HEK293 (cell line): Measurements from ENCODE around the gene FOLR1.
"Not testable (repeated sequence)": the region's sequence is repeated elsewhere in the genome, so short reads cannot be mapped to it uniquely, and the experiment has no call there.

Experiments
- CTCF ChIA-PET: fragments of 350-600 bp; formaldehyde crosslinking; extraction: SDS; loops from one replicate; lab custom pipeline; 2021; ENCODE audit warnings: antibody characterized with exemption; lab: Yijun Ruan, JAX
- POLR2A ChIA-PET: fragments of 300-600 bp; formaldehyde crosslinking; extraction: SDS; loops from one replicate; lab custom pipeline; 2020; ENCODE audit warnings: antibody characterized with exemption, inconsistent platforms; lab: Yijun Ruan, JAX
- H3K27ac ChIP-seq: fragments of 200-500 bp; sonication (Bioruptor generic); 2 replicates; pipeline ENCODE4 v1.5.1; 2014; ENCODE audit warnings: low read depth, low read length, control low read depth, inconsistent platforms; ENCODE audit errors: extremely low read depth
- H3K36me3 ChIP-seq, 2 experiments: fragments of 200-500 bp in 1 of 2; sonication (Bioruptor generic) in 1 of 2; 1 replicate in 1 of 2; 2 replicates in 1 of 2; pipeline ENCODE4 v1.5.1; 2014 to 2017; ENCODE audit warnings: inconsistent platforms in 2 of 2, low read length in 2 of 2; ENCODE audit not compliant: control insufficient read depth in 2 of 2, insufficient read depth in 1 of 2
- H3K4me1 ChIP-seq: fragments of 200-500 bp; sonication (Bioruptor generic); 2 replicates; pipeline ENCODE4 v1.5.1; 2014; ENCODE audit warnings: mild to moderate bottlenecking, low read length, inconsistent platforms; ENCODE audit not compliant: control insufficient read depth, insufficient read depth
- H3K4me3 ChIP-seq: 2 replicates; pipeline ENCODE4 v1.5.1; 2011; ENCODE audit warnings: low read depth, mild to moderate bottlenecking, control low read depth, low read length, moderate library complexity
- H3K9me3 ChIP-seq: fragments of 200-500 bp; sonication (Bioruptor generic); 2 replicates; pipeline ENCODE4 v1.5.1; 2014; ENCODE audit warnings: low read depth, low read length, inconsistent platforms; ENCODE audit not compliant: control insufficient read depth, insufficient read depth
- AEBP2 ChIP-seq: fragments of 450-650 bp; formaldehyde crosslinking; IDR thresholded peaks from 2 replicates; pipeline ENCODE4 v1.5.1; 2016; ENCODE audit warnings: missing biosample characterization, missing genetic modification characterization, borderline replicate concordance
- ATF2 ChIP-seq: fragments of 450-650 bp; formaldehyde crosslinking; IDR thresholded peaks from 2 replicates; pipeline ENCODE4 v1.5.1; 2016; ENCODE audit warnings: missing biosample characterization, missing genetic modification characterization, low read depth
- HOXA7 ChIP-seq: sonication (generic); formaldehyde crosslinking; IDR thresholded peaks from 2 replicates; pipeline ENCODE4 v1.8.1; 2022; ENCODE audit warnings: missing genetic modification reagents, borderline replicate concordance
- KLF8 ChIP-seq: fragments of 450-650 bp; formaldehyde crosslinking; IDR thresholded peaks from 2 replicates; pipeline ENCODE4 v1.5.1; 2016; ENCODE audit warnings: missing biosample characterization, missing genetic modification characterization
- OVOL3 ChIP-seq: fragments of 450-650 bp; formaldehyde crosslinking; IDR thresholded peaks from 2 replicates; pipeline ENCODE4 v1.5.1; 2016; ENCODE audit warnings: missing biosample characterization, missing genetic modification characterization
- SP7 ChIP-seq: fragments of 450-650 bp; formaldehyde crosslinking; IDR thresholded peaks from 2 replicates; pipeline ENCODE4 v1.5.1; 2016; ENCODE audit warnings: missing biosample characterization, missing genetic modification characterization
- ZBTB17 ChIP-seq: fragments of 450-650 bp; formaldehyde crosslinking; IDR thresholded peaks from 2 replicates; pipeline ENCODE4 v1.5.1; 2016; ENCODE audit warnings: missing biosample characterization, missing genetic modification characterization
- ZBTB21 ChIP-seq: fragments of 450-650 bp; formaldehyde crosslinking; IDR thresholded peaks from 2 replicates; pipeline ENCODE4 v1.5.1; 2017; ENCODE audit warnings: missing biosample characterization, missing genetic modification characterization
- ZBTB8A ChIP-seq: fragments of 450-650 bp; formaldehyde crosslinking; IDR thresholded peaks from 2 replicates; pipeline ENCODE4 v1.5.1; 2016; ENCODE audit warnings: missing biosample characterization, missing genetic modification characterization
- ZFHX2 ChIP-seq: fragments of 450-650 bp; formaldehyde crosslinking; conservative IDR thresholded peaks from 2 replicates; pipeline ENCODE4 v1.5.1; 2016; ENCODE audit warnings: missing biosample characterization, missing genetic modification characterization
- ZNF133 ChIP-seq: fragments of 450-650 bp; formaldehyde crosslinking; IDR thresholded peaks from 2 replicates; pipeline ENCODE4 v1.5.1; 2016; ENCODE audit warnings: missing biosample characterization, missing genetic modification characterization
- ZNF157 ChIP-seq: fragments of 450-650 bp; formaldehyde crosslinking; IDR thresholded peaks from 2 replicates; pipeline ENCODE4 v1.5.1; 2016; ENCODE audit warnings: missing biosample characterization, missing genetic modification characterization
- ZNF202 ChIP-seq: fragments of 450-650 bp; formaldehyde crosslinking; IDR thresholded peaks from 2 replicates; pipeline ENCODE4 v1.5.1; 2016; ENCODE audit warnings: missing biosample characterization, missing genetic modification characterization, borderline replicate concordance
- ZNF248 ChIP-seq: fragments of 450-650 bp; formaldehyde crosslinking; IDR thresholded peaks from 2 replicates; pipeline ENCODE4 v1.5.1; 2017; ENCODE audit warnings: missing biosample characterization, missing genetic modification characterization
- ZNF280D ChIP-seq: fragments of 450-650 bp; formaldehyde crosslinking; IDR thresholded peaks from 2 replicates; pipeline ENCODE4 v1.5.1; 2016; ENCODE audit warnings: missing biosample characterization, missing genetic modification characterization
- ZNF354C ChIP-seq: fragments of 450-650 bp; formaldehyde crosslinking; IDR thresholded peaks from 2 replicates; pipeline ENCODE4 v1.5.1; 2016; ENCODE audit warnings: missing biosample characterization, missing genetic modification characterization, low read depth, borderline replicate concordance
- ZNF416 ChIP-seq: fragments of 450-650 bp; formaldehyde crosslinking; IDR thresholded peaks from 2 replicates; pipeline ENCODE4 v1.5.1; 2016; ENCODE audit warnings: missing biosample characterization, missing genetic modification characterization
- ZNF624 ChIP-seq: fragments of 450-650 bp; formaldehyde crosslinking; IDR thresholded peaks from 2 replicates; pipeline ENCODE4 v1.5.1; 2017; ENCODE audit warnings: missing biosample characterization, missing genetic modification characterization
- ZNF660 ChIP-seq: fragments of 450-650 bp; IDR thresholded peaks from 2 replicates; pipeline ENCODE4 v1.5.1; 2018; ENCODE audit warnings: missing biosample characterization, mild to moderate bottlenecking, missing genetic modification characterization
- ZNF677 ChIP-seq: fragments of 450-650 bp; IDR thresholded peaks from 2 replicates; pipeline ENCODE4 v1.5.0; 2018; ENCODE audit warnings: missing biosample characterization, mild to moderate bottlenecking, missing genetic modification characterization, moderate library complexity
- ZNF692 ChIP-seq: fragments of 450-650 bp; formaldehyde crosslinking; IDR thresholded peaks from 2 replicates; pipeline ENCODE4 v1.5.1; 2016; ENCODE audit warnings: missing biosample characterization, missing genetic modification characterization
- ZNF791 ChIP-seq: fragments of 450-650 bp; formaldehyde crosslinking; IDR thresholded peaks from 2 replicates; pipeline ENCODE4 v1.5.1; 2016; ENCODE audit warnings: missing biosample characterization, missing genetic modification characterization

The FOLR1 gene

DNA sequence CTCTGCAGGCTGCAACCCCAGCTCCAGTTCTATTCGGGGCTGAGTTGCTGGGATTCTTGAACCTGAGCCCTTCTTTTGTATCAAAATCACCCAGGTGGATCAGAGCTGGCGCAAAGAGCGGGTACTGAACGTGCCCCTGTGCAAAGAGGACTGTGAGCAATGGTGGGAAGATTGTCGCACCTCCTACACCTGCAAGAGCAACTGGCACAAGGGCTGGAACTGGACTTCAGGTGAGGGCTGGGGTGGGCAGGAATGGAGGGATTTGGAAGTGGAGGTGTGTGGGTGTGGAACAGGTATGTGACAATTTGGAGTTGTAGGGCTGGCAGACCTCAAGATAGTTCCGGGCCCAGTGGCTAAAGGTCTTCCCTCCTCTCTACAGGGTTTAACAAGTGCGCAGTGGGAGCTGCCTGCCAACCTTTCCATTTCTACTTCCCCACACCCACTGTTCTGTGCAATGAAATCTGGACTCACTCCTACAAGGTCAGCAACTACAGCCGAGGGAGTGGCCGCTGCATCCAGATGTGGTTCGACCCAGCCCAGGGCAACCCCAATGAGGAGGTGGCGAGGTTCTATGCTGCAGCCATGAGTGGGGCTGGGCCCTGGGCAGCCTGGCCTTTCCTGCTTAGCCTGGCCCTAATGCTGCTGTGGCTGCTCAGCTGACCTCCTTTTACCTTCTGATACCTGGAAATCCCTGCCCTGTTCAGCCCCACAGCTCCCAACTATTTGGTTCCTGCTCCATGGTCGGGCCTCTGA lies 3.8 kb downstream of the FOLR1 start (continued):
- TF ChIP-seq ZNF133 (tag by site-specific recombination), result no peak
- no peak for TF ChIP-seq AEBP2 (tag by site-specific recombination)
- no peak for TF ChIP-seq ZNF202 (tag by site-specific recombination)
- no peak for TF ChIP-seq ZNF791 (tag by site-specific recombination)

- H3K27ac ChIP-seq, H3K36me3 ChIP-seq, H3K4me1 ChIP-seq, H3K9me3 ChIP-seq, CTCF ChIA-PET, POLR2A ChIA-PET, H3K4me3 ChIP-seq: not testable (repeated sequence)
These were observed 9.5 kb downstream of the FOLR1 start for GRCh38 chr11:72201445-72201844.

DNA sequence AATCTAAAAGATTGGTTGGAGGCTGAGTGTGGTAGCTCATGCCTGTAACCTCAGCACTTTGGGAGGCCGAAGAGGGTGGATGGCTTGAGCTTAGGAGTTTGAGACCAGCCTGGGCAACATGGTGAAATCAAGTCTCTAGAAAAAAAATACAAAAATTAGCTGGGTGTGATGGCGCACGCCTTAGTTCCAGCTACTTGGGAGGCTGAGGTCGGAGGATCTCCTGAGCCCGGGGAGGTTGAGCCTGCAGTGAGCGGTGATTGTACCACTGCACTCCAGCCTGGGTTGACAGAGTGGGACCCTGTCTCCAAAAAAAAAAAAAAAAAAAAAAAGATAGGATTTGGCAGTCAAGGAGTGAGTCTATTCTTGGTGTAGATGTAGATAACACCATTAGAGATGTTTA lies 10.6 kb downstream of the FOLR1 start:
- TF ChIP-seq ZNF416 (no peak), ZFHX2 (no peak), ZBTB21 (no peak), KLF8 (tag by site-specific recombination) (no peak), HOXA7 (no peak), ZNF660 (tag by site-specific recombination) (no peak), ZBTB8A (no peak)
- TF ChIP-seq, all 188 proteins: peak for 0
- H3K36me3 ChIP-seq, result no peaks in the 10 kb centered on the region
- H3K9me3 ChIP-seq, result no peaks in the 10 kb centered on the region
- no peak overlapping the region for H3K4me3 ChIP-seq
- no peaks in the 10 kb centered on the region for H3K4me1 ChIP-seq
- ChIA-PET CTCF (interaction anchor here (0.6 to 1.0 kb wide), 5 partner anchors 19 to 233 kb away, joined by 3 to 5 read pairs (median 4); no protein-coding TSS in a partner anchor), POLR2A (interaction anchor here (1.0 kb wide), 1 partner anchor 34 kb away, joined by 3 read pairs; no protein-coding TSS in a partner anchor)
- H3K27ac ChIP-seq, result no peak overlapping the region

DNA sequence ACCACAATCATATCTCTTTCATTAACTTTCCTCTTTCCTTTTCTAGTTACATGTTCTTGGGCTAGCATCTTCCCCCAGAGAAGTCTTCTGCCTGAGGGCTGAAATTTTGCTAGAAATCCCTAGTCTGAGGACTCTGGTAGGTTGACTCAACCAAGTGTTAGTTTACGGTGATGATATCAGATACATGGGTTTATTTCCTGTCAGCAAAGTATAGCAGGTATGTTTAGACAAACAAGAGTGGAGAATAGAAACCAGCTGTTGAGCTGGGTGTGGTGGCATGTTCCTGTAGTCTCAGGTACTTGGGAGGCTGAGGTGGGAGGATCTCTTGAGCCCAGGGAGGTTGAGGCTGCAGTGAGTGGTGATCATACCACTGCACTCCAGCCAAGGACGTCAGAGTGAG lies 11.2 kb downstream of the FOLR1 start:
- Histone ChIP-seq H3K9me3 (no peaks in the 10 kb centered on the region), H3K36me3 (no peaks in the 10 kb centered on the region), H3K4me1 (no peaks in the 10 kb centered on the region), H3K27ac (no peak overlapping the region), H3K4me3 (no peak overlapping the region)
- CTCF ChIA-PET, result interaction anchor here (0.8 to 1.0 kb wide), 2 partner anchors 20 to 228 kb away, joined by 3 to 5 read pairs; no protein-coding TSS in a partner anchor
- POLR2A ChIA-PET, result interaction anchor here (1.0 kb wide), 1 partner anchor 33 kb away, joined by 3 read pairs; no protein-coding TSS in a partner anchor
- TF ChIP-seq ZNF354C (tag by site-specific recombination) (no peak), ZNF248 (tag by site-specific recombination) (no peak), OVOL3 (no peak), SP7 (tag by site-specific recombination) (no peak), ZNF677 (tag by site-specific recombination) (no peak), ZNF157 (no peak), KLF8 (tag by site-specific recombination) (no peak), ZNF791 (tag by site-specific recombination) (no peak), ZNF692 (tag by site-specific recombination) (no peak), ZNF624 (tag by site-specific recombination) (no peak), ZNF280D (tag by site-specific recombination) (no peak), ZBTB17 (tag by site-specific recombination) (no peak), ATF2 (tag by site-specific recombination) (no peak)
